ENCODE measurements around the gene CTSD.

GRCh38 chr11:1762537-1763302, 1.0 kb downstream of the CTSD start:
- TF ChIP-seq BHLHE40 (IDR thresholded peaks at IDR 0.05; ENCODE audit: borderline replicate concordance) (no peak), TARDBP (IDR thresholded peaks at IDR 0.05) (no peak), FOXA1 (IDR thresholded peaks at IDR 0.05) (no peak), PKNOX1 (IDR thresholded peaks at IDR 0.05) (no peak), CTBP1 (IDR thresholded peaks at IDR 0.05; ENCODE audit: borderline replicate concordance) (no peak), ARNT (IDR thresholded peaks at IDR 0.05) (no peak), FOXM1 (IDR thresholded peaks at IDR 0.05; ENCODE audit: borderline replicate concordance) (no peak), NFRKB (IDR thresholded peaks at IDR 0.05) (no peak), SP1 (IDR thresholded peaks at IDR 0.05) (no peak), ZNF384 (IDR thresholded peaks at IDR 0.05) (no peak)

Data from HEK293T (cell line).